SH-SY5Y (cell line): ENCODE data around the gene AFMID.

Experiments used
- GATA2 ChIP-seq: IDR thresholded peaks from 2 replicates; pipeline ENCODE4 v1.6.1; 2011; ENCODE audit warnings: mild to moderate bottlenecking, low read depth, low read length
- GATA3 ChIP-seq: IDR thresholded peaks from 2 replicates; pipeline ENCODE4 v1.6.1; 2011; ENCODE audit warnings: low read depth, mild to moderate bottlenecking, low read length, moderate library complexity

- TF ChIP-seq GATA2, result no peak
- no peak for TF ChIP-seq GATA3
These were observed 38.1 kb downstream of the AFMID start for GRCh38 chr17:78225088-78225865.
